ENCODE results near the gene ISG15.
"Not testable (repeated sequence)": the region's sequence is repeated elsewhere in the genome, so short reads cannot be mapped to it uniquely, and the experiment has no call there.

ISG15 gene

DNA sequence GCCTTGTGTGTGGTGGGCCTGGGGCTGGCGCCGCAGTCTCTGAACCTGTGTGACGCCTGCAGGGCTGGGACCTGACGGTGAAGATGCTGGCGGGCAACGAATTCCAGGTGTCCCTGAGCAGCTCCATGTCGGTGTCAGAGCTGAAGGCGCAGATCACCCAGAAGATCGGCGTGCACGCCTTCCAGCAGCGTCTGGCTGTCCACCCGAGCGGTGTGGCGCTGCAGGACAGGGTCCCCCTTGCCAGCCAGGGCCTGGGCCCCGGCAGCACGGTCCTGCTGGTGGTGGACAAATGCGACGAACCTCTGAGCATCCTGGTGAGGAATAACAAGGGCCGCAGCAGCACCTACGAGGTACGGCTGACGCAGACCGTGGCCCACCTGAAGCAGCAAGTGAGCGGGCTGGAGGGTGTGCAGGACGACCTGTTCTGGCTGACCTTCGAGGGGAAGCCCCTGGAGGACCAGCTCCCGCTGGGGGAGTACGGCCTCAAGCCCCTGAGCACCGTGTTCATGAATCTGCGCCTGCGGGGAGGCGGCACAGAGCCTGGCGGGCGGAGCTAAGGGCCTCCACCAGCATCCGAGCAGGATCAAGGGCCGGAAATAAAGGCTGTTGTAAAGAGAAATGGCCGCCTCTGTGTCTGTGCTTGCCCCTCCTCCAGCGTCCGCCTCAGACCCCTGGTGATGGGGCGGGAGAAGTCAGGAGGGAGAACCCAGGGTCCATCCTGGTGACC, 788 bp downstream of the ISG15 start:
- no peak for DNase-seq

DNA sequence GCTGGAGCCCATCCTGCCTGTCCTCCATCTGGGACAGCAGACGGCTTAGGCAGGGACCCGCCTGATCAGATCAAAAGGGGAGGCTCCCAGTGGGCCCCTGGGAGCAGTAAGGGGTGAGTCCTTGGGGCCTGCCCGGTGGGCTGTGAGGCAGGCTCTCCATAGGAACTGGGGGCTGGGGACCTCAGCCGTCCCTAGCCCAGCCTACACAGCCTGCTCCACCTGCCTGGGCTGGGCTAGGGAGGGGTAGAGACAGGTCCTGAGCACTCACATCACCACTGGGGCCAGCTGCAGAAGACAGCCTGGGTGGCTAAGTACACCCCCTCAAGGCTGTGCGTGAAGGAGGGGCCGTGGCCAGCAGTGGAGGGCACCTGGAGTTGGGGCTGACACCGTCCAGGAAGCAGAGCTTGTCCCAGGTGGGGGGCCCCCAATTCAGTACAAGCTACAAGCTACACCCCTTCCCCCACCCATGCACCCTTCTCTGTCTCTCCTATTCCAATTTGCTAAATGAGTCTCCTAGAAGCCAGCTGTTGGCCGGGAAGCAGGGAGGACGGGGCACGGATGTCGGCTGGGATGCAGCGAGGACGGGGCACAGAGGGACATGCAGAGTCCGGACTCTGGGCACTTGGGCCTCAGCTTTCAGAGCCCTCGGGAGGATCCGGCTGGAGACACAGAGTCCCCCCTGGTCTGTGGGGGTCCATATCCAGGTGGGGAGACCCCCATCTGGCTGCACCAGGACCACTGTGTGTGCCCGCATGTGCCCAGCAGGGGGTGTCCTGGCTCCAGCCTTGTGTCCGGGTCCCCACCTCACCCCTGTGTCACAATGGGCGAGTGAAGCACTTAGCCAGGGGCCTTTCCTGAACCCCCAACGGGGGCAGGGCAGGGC, 1.7 kb downstream of the ISG15 start:
- no peak for DNase-seq

DNA sequence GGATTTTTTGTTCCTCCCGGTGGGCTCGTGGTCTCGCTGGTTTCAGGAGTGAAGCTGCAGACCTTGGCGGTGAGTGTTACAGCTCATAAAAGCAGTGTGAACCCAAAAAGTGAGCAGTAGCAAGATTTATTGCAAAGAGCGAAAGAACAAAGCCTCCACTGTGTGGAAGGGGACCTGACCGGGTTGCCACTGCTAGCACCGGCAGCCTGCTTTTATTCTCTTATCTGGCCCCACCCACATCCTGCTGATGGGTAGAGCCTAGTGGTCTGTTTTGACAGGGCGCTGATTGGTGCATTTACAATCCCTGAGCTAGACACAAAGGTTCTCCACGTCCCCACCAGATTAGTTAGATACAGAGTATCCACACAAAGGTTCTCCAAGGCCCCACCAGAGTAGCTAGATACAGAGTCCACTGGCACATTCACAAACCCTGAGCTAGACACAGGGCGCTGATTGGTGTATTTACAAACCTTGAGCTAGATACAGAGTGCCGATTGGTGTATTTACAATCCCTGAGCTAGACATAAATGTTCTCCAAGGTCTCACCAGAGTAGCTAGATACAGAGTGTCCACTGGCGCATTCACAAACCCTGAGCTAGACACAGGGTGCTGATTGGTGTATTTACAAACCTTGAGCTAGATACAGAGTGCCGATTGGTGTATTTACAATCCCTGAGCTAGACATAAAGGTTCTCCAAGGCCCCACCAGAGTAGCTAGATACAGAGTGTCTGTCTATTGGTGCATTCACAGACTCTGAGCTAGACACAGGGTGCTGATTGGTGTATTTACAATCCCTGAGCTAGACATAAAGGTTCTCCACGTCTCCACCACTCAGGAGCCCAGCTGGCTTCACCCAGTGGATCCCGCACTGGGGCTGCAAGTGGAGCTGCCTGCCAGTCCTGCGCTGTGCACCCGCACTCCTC, 4.4 kb downstream of the ISG15 start:
- not testable (repeated sequence) for DNase-seq

DNA sequence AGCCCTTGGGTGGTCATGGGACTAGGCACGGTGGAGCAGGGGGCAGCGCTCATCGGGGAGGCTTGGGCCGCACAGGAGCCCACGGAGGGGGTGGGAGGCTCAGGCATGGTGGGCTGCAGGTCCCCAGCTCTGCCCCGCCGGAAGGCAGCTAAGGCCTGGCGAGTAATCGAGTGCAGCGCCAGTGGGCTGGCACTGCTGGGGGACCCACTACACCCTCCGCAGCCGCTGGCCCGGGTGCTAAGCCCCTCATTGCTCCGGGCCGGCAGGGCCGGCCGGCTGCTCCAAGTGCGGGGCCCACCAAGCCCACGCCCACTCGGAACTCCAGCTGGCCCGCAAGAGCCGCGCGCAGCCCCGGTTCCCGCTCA, 5.0 kb downstream of the ISG15 start:
- not testable (repeated sequence) for DNase-seq

DNA sequence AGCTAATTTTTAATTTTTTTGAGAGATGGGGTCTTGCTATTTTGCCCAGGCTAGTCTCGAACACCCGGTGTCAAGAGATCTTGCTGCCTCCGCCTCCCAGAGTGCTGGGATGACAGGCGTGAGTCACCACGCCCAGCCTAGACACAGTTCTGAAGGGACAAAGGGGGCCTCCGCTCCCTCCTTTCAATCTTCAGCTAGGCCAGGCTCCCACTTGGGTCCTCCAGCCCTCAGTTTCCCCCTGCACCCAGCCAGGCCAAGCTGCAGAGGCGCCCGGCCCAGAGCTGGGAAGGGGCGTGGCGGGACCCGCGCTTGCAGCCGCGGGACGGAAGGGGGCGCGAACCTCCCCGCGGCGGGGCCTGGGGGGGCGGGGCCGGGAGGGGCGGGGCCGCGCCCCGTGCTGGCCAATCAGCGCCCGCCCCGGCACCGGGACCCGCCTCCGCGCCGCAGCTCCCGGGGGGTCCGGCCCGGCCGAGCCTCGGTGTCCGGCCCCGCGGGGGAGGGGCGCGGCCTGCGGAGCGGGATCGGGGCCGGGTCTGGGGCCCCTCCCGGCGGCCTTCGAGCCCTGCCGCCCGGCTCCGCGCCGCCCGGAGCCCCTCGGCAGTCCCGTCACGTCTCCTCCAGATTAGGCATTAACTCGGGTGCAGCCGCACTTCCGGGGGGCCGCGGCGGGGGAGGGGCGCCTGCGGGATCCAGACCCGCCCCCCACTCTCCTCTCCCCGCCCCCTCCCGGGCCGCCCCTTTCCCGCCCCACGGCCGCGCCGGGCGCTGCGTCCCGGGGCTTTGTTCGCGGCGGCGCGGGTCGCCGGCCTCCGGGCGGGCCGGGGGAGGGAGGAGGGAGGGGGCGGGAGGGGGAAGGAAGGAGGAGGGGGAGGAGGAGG, 6.1 kb downstream of the ISG15 start:
- DNase-seq, result peak; percentile 86

DNA sequence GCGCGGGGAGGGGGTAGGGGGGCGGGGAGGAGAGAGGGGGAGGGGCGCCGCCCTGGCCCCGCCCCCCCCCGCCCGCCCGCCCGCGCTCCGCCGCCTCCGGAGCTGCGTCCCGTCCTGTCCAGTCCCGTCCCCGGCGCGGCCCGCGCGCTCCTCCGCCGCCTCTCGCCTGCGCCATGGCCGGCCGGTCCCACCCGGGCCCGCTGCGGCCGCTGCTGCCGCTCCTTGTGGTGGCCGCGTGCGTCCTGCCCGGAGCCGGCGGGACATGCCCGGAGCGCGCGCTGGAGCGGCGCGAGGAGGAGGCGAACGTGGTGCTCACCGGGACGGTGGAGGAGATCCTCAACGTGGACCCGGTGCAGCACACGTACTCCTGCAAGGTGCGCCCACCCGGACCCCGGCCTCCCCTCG, 6.7 kb downstream of the ISG15 start, which contains the start of gene AGRN:
Gene AGRN, plus strand, starts transcription at position 121 of the 405 bp plus-strand sequence. Its CDS starts 53 bp downstream, at position 174.
- DNase-seq, result no peak

DNA sequence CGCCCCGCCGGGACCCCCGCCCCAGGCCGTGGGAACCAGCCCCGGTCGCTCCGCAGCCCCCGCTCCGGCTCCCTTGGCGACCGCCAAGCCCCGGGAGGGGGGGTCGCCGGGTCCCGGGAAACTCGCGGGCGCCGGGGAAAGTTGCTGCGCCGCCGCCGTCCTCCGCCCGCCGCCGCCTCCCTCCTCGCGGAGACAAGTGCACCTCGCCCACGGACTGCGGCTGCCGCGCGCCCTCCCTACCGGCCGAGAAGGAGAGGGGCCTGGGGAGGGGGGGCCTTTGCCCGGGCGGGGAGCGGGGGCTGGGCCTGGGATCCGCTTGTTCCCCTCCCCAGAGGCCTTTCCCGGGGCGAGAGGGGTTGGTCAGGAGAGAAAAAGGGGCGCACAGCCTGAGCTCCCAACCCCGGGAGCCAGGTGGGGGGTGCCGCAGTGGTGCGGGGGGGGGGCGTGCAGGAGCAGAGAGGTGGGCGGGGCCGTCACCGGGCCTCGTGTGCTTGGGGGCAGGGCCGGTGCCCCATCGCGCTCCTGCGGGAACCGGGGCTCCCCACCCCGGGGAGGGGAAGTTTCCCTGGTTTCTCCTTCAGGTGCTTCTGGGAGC, 7.2 kb downstream of the ISG15 start:
- no peak for DNase-seq

DNA sequence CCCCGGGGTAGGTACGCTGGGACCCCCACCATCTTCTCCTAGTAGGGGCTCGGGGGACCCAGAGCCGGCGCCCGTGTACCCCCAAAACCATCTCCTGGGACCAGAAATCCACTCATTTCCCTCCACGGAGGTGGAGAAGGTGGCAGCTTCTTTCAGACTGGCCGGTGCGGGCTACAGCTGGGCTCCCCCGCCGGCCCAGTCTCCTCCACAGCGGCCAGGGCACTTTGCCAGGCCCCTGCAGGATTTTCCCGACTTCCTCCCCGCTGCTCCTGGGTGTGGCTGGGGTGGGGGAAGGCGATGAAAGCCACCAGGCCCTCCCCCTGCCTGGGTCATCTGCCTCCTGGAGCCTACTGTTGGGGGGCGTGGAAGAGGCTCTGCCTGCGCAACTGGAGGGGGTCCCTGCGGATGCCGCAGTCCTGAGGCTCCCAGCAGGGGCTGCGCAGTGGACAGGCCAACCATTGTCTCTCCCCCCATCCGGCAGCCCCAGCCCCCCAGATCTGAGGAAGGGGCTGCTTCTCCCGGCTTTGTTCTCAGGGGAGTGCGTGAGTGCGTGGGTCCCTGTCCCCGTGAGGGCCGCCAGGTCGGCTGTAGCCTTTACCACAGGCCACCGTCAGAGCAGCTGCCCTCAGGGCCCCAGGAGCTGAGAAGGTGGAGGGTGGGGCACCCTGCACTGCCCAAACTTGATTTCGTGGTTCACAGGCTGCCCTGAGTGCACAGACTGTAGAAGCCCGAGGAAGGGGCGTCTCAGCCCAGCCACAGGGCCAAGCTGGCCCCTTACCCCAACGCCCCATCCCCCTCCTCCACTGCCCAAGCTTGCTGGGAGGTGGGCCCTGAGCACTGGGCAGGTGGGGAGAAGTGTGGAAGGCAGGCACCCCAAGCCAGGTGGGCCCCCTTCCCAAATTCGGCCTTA, 8.0 kb downstream of the ISG15 start:
- DNase-seq, result no peak

DNA sequence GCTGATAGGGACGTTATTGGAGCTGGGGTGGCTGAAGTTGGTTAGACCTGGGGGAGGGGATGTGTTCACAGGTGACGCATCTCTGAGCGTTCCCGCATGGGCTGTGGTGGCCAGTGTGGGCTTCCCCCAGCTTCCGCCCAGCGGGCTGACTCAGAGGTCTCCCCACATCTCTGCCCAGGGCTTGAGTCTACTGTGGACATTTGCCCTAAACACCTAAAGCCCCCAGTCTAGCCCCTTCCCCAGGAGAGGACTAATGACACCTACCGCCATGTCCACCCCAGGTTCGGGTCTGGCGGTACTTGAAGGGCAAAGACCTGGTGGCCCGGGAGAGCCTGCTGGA, 8.6 kb downstream of the ISG15 start:
- no peak for DNase-seq

DNA sequence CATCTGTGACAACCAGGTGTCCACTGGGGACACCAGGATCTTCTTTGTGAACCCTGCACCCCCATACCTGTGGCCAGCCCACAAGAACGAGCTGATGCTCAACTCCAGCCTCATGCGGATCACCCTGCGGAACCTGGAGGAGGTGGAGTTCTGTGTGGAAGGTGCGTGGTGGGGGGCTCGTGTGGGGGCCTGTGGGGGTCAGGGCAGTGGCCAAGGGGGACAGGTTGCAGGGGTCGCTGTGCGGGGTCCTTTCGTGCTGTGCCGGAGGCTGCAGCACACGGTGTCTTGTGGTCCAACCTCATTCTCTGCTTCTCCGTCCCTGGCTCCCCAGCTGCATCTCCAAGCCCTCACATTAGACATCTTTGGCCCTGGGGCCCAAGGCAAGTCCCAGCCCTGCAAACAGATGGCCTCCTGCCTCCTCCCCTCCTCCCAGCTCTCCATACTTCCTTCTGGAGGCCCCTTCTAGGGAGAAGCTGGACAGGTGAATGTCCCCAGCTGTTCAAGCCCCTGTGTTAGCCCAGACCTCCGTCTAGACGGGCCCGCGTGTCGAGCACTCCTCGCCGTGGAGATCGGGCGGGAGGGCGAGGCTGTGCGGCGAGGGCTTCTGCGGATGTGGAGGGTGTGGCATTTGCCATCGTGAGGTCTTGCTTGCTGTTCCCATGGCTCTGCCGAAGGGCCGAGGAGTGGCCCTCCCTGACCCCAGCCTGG, 9.2 kb downstream of the ISG15 start:
- no peak for DNase-seq

DNA sequence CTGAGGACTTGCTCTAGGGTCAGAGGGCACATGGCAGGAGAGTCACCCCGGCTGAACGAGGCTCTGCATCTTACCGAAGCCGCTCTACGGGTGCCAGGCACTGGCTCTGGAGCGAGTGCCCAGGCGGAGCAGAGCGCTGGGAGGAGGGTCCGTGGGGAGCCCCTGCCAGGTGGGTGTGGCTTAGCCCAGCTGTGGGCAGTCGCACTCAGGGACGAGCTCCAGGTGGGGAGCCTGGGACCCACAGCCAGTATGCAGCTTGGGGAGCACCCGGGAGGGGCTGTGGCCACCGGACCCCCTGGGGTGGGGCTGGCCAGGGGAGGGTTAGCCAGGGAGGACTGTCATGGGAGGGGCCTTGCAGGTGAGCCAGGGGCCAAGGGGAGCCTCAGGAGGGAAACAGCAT, 10.4 kb downstream of the ISG15 start:
- DNase-seq, result no peak

DNA sequence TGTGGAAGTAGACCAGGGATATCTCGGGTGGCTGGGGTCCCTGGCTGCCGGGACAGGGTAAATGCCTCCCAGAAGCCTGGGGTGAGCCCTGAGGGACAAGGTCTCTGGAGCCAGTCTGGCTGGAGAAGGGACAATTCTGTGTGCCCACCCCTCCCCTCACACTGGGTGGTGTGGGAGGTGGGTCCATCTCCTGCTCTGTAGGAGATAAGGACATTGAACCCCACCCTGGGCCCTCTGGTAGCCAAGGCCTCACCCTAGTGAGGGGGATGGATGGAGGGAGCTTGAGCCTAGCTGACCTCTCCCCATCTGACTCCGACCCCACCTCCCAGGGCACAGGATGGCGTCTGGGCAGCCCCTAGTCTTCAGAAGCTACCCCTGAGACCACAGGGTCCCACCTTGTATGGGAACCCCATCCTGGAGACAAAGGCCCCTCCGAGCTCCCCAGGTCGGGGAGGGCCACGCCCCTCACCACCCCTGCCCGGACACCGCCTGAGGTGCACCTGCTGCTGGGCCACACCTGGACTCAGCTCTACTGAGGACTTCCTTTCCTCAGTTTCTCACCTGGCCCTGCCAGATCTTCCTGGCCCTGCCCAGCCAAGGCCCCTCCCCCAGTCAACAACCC, 11.0 kb downstream of the ISG15 start:
- DNase-seq, result no peak

DNA sequence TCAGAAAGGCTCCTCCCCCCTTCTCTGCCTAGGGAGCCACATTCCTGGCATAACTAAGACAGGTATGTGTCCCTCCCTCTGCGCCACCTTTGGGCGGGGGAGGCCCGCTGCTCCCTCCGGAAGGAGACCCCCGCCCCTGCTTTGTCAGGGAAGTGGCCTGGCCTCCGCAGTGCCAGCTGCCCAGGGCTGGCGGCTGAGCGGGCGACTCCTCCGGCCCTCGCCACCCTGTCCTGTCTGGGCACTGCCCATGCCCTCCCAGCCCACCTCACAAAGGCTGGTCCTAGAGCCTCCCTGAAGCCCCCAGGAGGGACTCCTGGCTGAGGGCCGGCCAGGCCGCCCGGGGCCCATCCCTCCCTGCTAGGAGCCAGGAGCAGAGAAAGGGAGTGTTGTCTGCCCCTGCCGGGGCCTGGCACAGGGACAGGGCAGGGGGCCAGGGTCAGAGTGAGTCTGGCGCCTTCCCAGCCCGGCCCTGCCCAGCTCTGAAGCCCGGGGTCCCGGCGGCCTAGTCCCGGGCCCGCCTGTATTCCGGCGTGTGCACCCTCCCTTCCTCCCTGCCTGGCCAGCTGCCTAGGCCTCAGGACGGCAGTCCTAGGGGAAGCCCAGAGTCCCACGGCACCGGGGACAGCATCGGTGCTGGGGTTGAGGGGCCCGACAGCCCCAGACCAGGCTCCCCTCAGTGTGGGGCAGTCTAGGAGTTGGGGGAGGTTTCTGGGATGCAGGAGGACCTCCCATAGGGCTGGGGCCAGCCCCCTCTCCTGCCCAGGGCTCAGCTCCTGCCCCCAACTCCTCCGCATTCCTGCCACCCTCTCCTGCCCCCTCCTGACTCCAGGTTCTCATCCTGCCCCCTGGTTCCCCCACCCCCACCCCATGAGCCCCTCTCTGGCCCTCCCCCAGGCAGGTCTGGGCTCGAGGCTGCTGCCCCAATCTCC, 11.7 kb downstream of the ISG15 start:
- DNase-seq, result no peak

DNA sequence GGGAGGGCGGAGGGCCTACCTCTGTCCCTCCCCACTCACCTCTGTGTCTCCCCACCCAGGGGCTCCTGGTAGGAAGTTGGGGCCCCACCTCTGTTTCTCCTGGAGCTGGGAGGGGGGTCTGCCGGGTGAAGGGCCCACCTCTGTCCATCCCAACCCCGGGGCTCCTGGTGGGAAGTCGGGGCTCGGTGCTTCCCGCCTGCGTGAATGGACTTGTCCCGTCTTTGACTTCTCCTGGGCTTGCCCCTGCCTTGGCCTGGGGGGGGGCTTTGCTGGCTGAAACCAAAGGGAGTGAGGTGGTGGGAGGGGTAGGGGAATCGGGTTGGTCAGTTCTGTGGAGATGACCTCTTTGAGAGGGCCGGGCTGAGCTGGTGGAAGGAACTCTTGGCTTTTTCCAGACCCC, 12.4 kb downstream of the ISG15 start:
- DNase-seq, result no peak

DNA sequence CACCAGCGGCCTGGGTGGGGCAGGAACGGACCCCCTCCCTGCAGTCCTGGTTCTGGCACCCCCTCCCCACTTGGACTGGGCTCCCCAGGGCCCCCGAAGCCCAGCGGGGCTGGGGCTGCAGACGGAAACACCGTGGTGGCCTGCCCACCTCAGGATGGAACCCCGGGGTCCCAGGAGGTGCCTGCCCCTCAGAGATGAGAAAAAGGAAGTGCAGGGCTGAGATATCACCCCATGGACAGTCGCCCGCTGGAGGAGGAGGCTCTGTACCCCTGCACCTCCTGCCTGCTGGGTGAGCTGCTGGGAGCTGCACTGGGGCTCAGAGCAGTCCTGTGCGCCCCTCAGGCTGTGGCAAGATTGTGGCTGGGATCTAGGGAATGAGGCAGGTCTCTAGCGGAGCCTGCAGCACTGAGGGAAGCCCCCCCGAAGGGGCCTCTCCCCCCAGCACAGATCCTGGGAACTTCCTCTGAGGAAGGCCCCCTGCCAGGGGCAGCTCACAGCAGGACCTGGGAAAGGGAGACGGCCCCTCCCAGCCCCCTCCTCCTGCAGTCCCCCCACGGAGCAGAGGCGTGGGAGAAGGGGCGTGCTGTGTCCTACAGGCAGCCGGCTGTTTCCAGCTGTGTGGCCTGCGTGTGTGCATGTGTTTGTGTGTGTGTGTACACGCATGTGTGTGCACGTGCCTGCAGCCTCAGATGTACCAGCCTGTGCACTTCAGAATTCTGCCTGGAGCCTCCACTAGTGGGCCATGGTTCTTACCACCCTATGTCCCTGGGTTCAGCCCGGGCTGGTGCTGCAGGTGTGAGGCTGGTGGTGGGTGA, 13.5 kb downstream of the ISG15 start:
- no peak for DNase-seq

DNA sequence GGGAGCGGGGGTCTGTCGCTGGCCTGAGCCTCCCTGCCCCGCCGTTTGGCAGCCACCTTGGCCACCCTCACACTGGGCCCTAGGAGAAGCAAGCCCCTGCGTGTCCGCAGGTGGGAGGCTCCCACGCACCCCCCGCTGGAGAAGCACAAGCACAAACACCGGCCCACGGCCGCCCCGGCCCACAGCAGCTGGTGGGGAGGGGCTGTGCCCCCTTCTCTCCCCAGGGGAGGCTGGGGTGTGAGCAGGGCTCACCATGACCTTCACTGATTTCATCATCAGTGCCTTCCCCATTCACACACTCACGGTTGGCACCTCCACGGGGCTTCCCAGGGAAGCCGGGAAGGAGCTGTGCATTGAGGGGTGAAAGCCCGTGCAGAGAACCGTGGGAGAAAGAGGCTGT, 14.5 kb downstream of the ISG15 start:
- DNase-seq, result no peak

DNA sequence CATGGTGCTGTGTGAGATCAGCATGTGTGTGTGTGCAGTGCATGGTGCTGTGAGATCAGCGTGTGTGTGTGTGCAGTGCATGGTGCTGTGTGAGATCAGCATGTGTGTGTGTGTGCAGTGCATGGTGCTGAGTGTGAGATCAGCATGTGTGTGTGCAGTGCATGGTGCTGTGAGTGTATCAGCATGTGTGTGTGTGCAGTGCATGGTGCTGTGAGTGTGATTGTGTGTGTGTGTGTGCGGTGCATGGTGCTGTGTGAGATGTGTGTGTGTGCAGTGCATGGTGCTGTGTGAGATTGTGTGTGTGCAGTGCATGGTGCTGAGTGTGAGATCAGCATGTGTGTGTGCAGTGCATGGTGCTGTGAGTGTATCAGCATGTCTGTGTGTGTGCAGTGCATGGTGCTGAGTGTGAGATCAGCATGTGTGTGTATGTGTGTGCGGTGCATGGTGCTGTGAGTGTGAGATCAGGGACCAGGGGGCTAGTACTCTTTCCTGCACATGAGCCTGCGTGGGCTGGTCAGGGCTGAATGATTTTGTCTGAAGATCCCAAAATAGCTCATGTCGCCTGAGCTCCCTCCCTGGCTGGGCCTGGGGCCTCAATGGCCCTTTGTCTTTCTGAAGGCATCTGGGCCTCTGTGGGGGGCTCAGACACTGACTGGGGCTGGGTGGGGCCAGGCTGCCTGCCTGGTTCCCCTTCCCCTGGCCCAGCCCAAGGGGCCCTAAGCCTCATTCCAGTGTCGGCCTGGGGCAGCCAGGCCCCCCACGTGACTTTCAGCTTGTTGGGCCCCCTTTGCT, 17.8 kb downstream of the ISG15 start:
- not testable (repeated sequence) for DNase-seq

All from activated CD4-positive, alpha-beta T cell treated with anti-CD3 and anti-CD28 coated beads, Interleukin-2, Interleukin-6, amounts not matched to agents 100 ng/mL and 50 ng/mL, durations not matched to agents 16 hours and 8 hours (primary cell).